GM18520 (cell line): ENCODE results near the gene BLVRB.
A peak's percentile ranks its signal among the peaks of the same experiment; 100 is the strongest.
"Not testable (repeated sequence)": the region's sequence is repeated elsewhere in the genome, so short reads cannot be mapped to it uniquely, and the experiment has no call there.

Experiments used
- ATAC-seq: cut with Tn5 transposase; IDR thresholded peaks from one replicate; pipeline ENCODE4 v1.9.1; 2021; ENCODE audit not compliant: unreplicated experiment

The BLVRB gene

DNA sequence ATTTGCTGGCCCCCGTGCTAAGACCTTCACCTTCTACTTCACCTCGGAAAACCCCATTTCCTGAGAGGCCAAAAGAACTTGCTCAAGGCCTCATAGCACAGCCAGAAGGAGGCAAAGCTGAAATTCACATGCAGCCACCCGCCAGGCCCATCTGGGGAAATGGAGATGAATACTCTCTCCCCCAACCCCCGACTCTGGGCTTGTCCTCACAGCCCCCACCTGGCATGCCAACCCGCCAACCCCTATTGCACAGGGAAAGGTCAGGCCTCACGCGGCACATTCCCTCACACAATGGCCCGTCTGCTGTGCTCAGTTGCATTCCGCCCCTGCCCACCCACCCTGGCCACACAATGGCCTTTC, 55.5 kb downstream of the BLVRB start:
- no peak for ATAC-seq

DNA sequence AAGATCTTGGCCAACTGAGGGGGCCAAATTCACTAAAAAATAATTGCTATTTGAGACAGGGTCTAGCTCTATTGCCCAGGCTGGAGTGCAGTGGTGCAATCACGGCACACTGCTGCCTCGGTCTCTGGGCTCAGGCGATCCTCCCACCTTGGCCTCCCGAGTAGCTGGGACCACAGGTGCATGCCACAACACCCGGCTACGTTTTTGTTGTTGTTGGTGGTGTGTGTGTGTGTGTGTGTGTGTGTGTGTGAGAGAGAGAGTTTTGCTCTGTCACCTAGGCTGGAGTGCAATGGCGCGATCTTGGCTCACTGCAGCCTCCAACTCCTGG, 57.0 kb downstream of the BLVRB start:
- not testable (repeated sequence) for ATAC-seq

DNA sequence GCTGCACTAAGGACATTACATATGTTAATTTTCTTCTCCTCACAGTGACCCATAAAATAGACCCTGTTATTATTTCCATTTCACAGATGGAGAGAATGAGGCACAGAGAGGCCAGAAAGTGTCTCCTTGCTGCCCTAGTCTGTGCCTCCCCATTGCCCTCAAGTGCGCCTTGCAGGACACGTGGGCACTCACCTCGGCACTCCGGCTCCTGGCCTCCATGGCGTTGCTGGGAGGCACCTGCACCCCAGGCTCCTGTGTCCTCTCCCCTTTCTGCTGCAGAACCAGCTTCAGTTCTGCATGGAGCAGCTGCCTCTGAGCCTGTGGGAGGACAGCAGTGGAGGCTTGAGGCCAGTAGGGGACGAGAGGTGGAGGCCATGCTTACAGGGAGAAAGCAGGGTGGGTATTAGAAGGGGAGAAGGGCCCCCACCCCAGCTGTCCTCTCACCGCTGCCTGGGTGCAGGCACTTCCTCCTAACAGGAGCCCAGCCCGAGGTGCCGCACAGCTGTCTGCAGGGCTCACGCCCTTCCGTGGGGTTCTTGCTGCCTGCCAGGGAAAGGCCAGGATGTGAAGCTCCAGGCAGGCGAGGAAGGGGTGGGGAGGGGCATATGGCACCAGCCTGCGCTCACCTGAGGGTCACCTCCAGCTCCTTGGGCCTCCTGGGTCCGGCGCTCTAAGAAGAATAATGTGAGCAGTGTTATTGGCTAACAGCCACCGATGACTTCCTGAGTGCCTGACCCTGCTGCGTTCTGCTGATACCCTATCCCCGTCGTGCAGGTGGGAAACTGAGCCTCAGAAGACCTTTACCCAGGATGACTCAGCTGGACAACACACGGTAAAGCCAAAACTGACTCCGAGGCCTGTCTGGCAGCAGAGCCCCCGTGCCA, 57.6 kb downstream of the BLVRB start:
- ATAC-seq, result no peak

DNA sequence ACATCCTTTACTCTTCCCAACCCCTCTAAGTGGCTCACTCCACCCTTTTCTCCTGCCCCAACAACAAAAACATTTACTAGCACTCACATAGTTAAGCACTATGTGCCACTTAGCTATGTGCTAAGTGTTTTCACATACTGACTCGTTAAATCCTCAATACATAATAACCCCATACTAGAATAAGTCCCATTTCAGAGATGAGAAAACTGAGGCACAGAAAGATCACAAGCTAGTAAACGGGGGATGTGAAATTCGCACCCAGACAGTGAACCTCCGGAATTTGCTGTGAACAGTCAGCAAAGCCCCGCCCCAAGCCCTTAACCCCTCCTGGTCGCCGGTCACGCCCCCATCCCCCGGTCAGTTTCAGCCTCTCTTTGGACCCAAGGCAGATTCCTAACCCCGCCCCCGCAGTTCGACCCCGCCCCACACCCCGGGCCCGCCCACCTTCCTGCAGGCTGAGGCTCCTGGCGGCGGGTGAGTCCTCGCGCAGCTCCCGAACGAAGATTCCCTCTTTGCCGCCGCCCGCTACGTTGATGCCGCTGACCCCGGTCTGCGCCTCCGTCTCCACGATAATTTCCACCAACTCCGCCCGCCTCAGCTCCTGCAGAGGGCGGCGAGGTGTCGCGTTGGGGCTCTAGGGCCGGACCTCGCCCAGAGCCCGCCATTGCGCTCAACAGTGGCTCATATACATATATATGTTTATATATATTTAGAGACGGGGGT, 62.1 kb downstream of the BLVRB start:
- peak; percentile 28 for ATAC-seq

DNA sequence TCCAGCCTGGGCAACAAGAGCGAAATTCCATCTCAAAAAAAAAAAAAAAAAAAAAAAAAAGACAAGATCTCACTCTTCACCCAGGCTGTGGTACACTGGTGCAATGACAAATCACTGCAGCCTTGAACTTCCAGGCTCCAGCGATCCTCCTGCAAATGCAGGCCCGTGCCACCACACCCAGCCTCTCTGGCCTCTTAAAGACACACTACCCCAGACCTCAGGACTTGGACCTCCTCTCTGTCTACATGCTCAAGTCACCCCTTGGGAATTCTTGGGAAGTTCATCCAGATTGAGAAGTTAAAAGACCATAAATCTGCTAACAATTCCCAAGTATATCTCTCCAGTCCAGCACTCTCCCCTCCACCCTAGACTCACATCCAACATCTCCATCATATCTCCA, 65.0 kb downstream of the BLVRB start:
- no peak for ATAC-seq

DNA sequence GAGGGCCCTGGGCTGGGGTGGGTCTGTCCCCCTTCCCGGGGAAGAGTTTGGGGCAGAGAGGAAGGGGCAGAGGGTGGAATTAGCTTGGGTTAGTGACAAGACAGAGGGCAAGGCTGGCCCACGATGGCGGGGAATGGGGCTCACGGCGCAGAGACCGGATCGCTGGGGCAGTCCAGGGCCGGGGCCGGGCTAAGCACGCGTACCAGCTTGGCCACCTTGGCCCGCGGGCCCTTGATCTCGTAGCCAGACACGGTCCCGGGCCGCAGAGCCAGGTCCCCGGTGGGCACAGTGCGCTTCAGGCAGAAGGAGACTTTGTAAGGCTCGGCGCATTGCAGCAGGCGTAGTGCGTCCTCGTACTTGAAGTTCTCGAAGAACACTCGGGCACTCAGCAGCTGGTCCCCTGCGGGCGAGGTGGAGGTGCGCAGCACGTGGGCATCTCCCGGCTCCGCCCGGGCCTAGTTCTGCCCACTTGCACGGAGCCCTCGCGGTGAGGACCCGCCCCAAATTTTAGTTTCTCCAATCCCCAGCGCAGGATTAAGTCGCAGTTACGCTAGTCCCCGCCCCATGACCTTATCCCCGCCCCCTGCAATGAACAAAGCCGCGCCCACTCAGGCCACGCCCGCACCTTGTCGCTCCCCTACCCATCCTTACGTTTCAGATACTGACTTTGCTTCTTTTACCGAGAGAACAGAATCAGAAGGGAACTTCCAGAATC, 67.0 kb downstream of the BLVRB start:
- no peak for ATAC-seq
